ENCODE data around the gene FAM107A.

Gene FAM107A

DNA sequence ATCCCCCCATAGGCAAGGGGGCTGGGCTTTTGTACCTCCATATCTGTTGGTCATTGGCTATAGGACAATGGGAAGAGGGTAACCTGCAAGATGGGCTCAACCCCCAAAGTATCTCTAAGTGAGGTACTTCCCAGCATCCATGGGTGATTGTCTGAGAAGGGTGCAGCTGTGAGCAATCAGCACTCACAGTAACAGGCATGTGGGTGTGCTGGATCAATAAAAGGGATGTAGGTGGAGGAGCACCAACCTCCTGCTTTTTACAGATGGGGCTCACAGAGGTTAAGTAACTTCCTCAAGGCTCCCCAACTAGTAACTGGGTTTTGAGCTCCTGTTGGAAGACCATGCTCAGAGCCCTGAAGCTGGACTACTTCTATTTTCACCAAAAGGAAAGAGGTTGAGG lies 26.4 kb upstream of the FAM107A start:
- no peaks in the 10 kb centered on the region for H3K36me3 ChIP-seq (replicated peaks)
- in situ Hi-C loops (cut with HindIII; ENCODE audit: low pct_ligation_motif_present, low sequenced_read_pairs) = no loop called here
- TF ChIP-seq, protein P1, sequence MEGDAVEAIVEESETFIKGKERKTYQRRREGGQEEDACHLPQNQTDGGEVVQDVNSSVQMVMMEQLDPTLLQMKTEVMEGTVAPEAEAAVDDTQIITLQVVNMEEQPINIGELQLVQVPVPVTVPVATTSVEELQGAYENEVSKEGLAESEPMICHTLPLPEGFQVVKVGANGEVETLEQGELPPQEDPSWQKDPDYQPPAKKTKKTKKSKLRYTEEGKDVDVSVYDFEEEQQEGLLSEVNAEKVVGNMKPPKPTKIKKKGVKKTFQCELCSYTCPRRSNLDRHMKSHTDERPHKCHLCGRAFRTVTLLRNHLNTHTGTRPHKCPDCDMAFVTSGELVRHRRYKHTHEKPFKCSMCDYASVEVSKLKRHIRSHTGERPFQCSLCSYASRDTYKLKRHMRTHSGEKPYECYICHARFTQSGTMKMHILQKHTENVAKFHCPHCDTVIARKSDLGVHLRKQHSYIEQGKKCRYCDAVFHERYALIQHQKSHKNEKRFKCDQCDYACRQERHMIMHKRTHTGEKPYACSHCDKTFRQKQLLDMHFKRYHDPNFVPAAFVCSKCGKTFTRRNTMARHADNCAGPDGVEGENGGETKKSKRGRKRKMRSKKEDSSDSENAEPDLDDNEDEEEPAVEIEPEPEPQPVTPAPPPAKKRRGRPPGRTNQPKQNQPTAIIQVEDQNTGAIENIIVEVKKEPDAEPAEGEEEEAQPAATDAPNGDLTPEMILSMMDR (IDR thresholded peaks at IDR 0.05; ENCODE audit: low read depth, low read length, missing control alignments) = no peak
- H3K27ac ChIP-seq = no peak overlapping the region
- no peaks in the 10 kb centered on the region for H3K27me3 ChIP-seq (replicated peaks)
- no peak for DNase-seq
- no peak overlapping the region for H3K4me3 ChIP-seq (ENCODE audit: low read depth, low read length)

DNA sequence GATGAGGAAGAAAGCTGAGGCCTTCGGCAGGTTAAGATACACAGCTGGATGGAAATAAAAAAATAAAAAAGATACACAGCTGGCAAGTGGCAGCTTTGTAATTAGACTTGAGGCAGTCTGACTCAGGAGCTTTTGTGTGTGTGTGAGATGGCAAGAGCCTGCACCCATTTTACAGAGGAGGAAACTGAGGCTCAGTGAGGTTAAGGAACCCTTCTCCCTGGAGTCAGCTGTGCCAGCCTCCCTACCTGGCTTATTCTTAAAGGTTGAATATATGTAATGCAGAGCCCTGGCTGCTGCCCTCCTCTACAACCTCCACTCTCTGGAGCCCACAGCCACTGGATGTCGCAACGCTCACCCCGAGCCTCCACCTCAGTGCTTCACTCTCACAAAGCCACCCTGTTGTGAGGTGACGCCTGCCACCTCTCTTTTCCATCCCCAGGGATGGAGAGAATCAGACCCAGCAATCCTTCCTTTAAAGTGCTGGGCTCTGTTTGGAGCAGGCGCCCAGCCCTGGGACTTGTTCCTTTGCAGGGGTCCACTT lies 20.6 kb upstream of the FAM107A start:
- TF ChIP-seq, protein P1 (IDR thresholded peaks at IDR 0.05; ENCODE audit: low read depth, low read length, missing control alignments) = no peak
- H3K27ac ChIP-seq = no peak overlapping the region
- H3K4me3 ChIP-seq (ENCODE audit: low read depth, low read length) = no peak overlapping the region
- in situ Hi-C loops (cut with HindIII; ENCODE audit: low pct_ligation_motif_present, low sequenced_read_pairs) = no loop called here
- DNase-seq = no peak
- no peaks in the 10 kb centered on the region for H3K36me3 ChIP-seq (replicated peaks)
- no peaks in the 10 kb centered on the region for H3K27me3 ChIP-seq (replicated peaks)

DNA sequence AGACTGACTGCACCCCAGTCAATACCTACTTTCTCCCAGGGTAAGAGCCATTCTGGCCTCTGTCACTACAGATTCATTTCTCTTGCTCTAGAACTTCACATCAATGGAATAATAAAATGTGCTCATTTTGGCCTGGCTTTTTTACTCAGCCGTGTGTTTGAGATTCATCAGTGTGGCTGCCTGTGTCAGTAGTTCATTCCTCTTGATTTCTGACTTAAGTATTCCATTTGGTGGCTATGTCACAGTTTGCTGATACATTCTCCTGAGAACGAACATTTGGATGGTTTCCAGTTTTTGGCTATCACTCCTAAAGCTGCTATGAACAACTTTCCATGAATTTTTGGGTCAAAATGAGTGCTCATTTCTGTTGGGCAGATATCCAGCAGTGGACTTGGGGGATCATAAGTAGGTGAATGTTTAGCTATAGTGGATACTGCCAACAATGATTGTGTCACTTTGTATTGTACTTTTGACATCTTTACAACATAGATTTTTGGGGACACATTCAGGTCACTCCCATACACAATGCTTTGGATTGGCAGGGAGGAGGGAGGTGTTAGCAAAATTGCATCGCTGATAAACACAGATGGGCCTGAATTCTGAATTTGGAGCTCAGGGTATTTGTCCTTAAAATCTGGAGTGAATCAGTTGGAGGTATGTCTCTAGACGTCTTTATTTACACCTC lies 19.8 kb upstream of the FAM107A start:
- no peak overlapping the region for H3K4me3 ChIP-seq (ENCODE audit: low read depth, low read length)
- in situ Hi-C loops (cut with HindIII; ENCODE audit: low pct_ligation_motif_present, low sequenced_read_pairs) = no loop called here
- H3K27ac ChIP-seq = no peak overlapping the region
- no peaks in the 10 kb centered on the region for H3K36me3 ChIP-seq (replicated peaks)
- no peaks in the 10 kb centered on the region for H3K27me3 ChIP-seq (replicated peaks)
- TF ChIP-seq, protein P1 (IDR thresholded peaks at IDR 0.05; ENCODE audit: low read depth, low read length, missing control alignments) = no peak
- no peak for DNase-seq

DNA sequence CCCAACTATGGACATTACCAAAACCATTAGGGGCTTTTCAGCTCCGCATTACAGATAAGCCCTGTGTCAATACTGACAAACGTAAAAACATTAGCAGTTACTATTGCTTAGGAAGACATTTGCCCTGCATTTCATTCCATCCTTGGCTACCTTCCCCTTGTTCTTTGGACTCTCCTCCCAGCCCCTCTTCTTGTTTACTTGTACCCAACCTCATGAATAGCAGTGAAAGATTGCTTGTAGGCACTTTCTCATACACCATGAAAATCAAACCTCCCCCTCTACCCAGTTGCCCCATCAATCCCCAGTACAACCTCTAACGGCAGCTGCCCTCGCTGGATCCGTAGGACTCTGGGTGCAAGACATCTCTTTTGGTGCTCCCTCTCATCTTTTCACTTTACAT lies 16.9 kb upstream of the FAM107A start:
- Histone ChIP-seq H3K27ac (no peak overlapping the region), H3K4me3 (ENCODE audit: low read depth, low read length) (no peak overlapping the region), H3K27me3 (replicated peaks) (no peaks in the 10 kb centered on the region), H3K36me3 (replicated peaks) (no peaks in the 10 kb centered on the region)
- TF ChIP-seq, protein P1 (IDR thresholded peaks at IDR 0.05; ENCODE audit: low read depth, low read length, missing control alignments) = no peak
- in situ Hi-C loops (cut with HindIII; ENCODE audit: low pct_ligation_motif_present, low sequenced_read_pairs) = no loop called here
- DNase-seq = no peak

DNA sequence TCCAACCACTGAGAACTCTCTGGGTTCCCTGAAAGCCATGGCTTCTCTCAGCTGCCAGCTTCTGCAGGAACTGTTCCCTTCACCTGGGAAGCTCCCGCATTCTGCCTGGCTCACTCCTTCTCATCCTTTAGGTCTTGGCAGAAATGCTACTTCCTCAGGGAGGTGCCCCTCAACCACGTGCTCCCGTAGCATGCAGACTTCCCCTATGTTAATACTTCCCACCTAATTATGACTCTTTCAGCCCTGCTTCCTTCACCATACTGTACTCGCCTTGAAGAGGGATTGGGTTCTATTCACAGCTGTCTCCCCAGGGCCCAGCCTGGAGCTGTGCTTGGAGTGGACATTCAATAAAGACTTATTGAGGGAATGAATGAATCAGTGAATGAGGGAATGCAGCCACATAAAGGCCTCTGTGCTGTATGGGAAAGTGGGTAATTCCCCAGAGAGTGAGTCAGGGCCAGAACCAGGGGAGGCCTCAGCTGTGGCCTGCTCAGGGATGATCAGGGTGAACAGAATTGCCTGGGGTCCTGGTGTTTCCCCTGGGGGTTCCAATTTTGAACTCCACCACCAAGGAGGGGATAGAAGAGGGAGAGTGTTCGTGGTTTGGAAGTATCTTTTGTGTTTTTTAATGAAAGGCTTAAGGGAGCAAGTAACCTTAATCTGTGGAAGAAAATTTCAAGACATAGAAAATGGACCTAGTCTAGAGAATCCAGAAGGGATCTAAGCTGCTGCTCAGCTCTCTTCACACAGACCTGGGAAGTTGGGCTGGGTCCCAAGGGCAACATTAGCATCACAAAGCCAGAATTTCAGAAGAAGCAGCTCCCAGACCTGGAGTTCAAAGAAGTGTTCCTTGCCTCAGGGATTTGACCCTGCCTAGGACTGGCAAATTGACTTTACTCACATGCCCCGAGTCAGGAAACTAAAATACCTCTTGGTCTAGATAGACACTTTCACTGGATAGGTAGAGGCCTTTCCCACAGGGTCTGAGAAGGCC lies 14.6 kb upstream of the FAM107A start:
- no peak overlapping the region for H3K4me3 ChIP-seq (ENCODE audit: low read depth, low read length)
- DNase-seq = peak; percentile 21
- peaks cover 13% of the 10 kb centered on the region for H3K27me3 ChIP-seq (replicated peaks)
- in situ Hi-C loops (cut with HindIII; ENCODE audit: low pct_ligation_motif_present, low sequenced_read_pairs) = no loop called here
- H3K27ac ChIP-seq = no peak overlapping the region
- TF ChIP-seq, protein P1 (IDR thresholded peaks at IDR 0.05; ENCODE audit: low read depth, low read length, missing control alignments) = no peak
- no peaks in the 10 kb centered on the region for H3K36me3 ChIP-seq (replicated peaks)
